Activated T-cell treated with anti-CD3 and anti-CD28 coated beads, Interleukin-2, amount 50 U/mL, for 1 hour (primary cell): ENCODE measurements around the gene SOST.

Experiments
- DNase-seq: peaks from one replicate; pipeline ENCODE4 v3.0.0-alpha.2; 2020

The SOST gene

DNA sequence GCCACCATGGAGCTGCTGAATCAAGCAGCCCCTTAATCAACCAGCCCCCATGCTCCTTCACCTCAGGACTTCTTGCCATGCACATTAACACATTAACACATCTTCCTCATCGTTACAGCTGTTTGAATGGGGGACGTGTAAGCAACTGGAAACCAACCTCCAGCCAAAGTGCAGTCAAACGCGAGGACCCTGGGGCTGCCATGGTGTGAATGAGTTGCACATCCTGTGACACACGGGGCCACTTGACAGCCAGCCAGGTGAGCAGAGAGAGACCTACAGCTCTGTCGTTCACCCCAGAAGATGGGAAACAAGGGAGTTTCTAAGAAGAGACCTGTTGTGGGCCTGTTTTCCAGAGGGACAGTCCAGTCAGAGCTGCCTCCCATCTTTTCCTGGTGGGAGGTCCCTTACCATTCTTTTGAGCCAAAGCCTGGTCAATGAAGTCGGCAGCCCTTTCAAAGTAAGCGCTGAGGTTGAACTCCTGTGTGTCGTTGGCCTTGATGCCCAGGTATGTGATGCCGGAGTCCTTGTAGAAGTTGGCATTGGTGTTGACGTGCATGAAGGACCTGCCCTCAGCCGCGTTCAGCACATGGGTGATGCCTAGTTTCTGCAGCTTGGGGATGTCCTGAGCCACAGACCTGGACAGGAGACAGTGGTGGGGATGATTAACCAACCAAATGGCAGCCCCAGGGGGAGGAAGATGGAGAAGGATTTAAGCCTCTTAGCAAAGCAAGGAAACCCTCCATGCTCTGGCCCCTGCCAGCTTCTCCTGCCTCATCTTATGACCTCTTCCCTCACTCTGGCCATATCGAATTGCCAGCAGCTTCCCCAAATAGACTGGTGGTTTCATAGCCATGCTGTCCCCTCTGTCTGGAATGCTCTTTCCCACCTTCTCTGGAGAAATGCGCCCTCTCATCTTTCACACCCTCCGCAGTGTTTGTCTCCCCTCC lies 16.0 kb upstream of the SOST start:
- DNase-seq, result no peak

DNA sequence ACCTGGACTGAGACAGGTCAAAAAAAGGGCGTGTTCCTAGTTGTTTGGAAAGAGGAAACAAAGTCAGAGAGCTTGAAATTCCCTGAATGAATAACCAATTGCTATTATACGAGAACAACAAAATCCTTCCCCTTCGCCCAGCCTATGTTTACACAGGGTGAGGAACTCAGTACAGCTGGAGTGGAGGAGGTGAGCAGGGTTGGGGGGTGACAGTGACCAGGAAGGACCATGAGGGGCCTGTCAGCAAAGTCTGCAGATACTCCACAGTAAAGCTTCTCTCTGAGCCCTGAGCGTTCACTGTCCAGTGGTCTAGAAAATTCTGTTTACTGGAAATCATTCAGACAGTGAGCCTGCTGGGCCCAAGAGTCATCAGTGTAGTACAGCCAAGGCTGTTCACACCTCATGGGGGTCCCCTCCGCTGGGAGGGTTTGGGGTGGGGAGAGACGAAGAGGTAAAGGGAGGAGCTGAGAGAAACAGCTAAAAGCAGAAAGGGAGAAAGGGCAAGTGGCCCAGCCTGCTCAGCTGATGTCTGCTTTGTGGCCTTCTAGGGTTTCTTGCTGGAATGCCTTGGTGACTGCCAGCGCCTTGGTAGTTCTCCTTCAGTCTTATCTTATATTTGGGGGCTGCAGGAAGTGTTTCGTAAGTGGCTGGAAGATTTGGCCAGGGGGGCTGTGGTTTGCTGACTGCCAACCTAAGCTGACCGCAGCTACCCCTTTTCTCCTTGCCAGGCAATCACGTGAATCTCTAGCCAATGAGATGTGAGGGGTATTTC lies 14.5 kb upstream of the SOST start:
- DNase-seq, result no peak

DNA sequence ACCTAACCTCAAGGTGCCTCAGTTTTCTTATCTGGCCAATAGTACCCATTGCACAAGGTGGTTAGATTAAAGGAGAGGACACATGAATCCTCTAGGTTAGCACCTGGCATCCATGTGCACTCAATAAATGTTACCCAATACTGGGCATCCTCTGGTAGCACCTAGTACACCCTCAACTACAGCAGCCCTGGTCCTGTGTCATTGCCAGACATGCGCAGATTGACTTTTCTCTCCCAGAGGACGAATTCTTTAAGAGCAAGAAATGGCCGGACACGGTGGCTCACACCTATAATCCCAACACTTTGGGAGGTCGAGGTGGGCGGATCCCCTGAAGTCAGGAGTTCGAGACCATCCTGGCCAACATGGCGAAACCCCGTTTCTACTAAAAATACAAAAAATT lies 12.9 kb upstream of the SOST start:
- no peak for DNase-seq

DNA sequence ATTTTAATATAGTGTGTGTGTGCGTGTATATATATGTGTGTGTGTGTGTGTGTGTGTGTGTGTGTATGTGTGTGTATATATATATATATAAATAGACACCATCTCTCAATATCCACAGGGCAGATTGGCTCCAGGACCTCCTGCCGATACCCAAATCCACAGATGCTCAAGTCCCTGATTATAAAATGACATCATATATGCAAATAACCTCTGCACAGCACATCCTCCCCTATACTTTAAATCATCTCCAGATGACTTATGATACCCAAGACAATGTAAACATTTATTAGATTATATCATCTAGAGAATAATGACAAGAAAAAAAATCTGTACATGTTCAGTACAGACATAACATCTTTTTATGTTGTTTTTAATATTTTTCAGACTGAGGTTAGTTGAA lies 12.4 kb upstream of the SOST start:
- DNase-seq, result no peak

DNA sequence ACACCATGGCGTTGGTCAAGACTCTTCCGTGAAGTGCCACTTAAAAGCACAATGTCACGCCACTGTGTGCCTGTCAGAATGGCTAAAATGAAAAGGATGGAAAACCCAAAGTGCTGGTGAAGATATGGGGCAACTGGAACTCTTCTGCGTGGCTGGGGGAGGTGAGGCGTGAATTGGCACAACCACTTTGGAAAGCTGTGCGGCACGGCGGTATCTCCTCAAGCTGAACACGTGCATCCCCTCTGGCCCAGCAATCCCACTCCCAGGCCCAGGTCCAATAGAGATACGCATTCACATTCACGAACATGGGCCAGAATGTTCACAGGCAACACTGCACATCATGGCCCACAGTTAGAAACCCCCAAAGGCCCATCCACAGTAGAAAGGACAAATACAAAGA lies 11.3 kb upstream of the SOST start:
- no peak for DNase-seq

DNA sequence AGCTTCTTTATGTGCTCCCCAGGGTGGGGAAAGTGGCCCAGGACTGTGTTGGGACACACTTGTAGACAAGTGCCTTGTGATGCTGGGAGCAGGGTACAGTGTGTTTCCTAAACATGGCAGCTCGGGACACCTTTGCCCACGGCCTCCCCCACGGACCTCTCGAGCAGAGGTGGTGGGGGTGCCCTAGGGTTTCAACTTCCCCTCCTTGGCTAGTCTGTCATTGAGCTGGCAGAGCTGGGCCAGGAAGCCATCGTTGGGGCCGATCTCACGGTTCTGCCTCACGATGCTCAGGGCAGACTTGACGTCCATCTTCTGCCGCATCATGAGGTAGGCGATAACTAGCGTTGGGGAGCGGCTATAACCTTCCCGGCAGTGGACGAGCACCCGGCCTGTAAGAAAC lies 10.8 kb upstream of the SOST start:
- DNase-seq, result no peak

DNA sequence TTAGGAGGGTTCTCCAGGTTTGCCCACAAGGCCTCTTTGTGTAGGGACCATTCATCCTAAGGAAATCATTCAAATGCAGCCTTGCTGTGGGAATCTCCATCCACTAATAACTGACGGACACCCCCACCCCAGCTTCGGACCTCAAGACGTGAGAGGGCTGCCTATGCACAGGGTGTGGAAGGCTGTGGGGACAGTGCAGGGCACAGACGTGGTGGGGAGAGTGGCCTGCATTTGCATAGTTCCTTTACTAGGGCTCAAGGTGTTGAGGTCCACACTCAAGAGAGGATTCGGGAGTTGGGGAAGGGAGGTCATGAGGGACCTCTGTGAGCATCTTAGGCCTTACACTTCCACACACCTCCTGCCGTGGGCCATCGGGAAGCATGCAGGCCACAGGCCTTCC lies 10.4 kb upstream of the SOST start:
- DNase-seq, result no peak

DNA sequence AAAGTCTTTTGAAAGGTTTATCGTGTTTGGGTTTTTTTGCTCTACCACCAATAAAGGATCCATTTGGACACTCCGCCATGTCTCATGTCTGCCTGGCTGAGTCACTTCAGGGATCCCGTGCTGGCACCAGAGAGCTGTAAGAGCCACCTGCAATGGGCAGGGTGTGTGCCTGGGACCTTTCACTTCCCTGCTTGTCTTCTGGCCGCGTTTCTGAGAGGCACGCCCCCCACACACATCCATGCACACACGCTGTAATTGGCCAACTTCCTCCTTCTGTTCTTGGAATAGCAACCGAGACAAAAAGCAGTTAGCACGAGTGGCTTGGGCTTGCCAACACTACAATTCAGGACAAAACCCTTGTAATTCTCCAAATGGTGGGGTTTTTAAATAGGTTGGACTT lies 9.8 kb upstream of the SOST start:
- no peak for DNase-seq

DNA sequence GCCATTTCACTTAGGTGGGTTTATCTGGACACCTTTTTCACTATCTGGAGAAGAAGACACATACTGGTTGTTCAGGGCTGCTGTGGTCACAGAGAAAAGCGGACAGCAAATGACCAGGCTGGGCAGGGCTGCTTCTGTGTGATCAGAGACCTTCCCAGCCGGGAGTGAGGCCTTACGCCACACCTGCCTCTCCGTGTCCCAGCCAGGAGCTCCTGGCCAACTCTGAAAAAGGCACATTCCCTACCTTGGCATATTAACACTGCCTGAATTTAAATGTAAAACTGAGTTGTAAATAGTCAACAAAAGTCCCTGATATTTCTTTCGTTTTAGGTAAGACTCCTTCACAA lies 9.1 kb upstream of the SOST start:
- DNase-seq, result no peak

DNA sequence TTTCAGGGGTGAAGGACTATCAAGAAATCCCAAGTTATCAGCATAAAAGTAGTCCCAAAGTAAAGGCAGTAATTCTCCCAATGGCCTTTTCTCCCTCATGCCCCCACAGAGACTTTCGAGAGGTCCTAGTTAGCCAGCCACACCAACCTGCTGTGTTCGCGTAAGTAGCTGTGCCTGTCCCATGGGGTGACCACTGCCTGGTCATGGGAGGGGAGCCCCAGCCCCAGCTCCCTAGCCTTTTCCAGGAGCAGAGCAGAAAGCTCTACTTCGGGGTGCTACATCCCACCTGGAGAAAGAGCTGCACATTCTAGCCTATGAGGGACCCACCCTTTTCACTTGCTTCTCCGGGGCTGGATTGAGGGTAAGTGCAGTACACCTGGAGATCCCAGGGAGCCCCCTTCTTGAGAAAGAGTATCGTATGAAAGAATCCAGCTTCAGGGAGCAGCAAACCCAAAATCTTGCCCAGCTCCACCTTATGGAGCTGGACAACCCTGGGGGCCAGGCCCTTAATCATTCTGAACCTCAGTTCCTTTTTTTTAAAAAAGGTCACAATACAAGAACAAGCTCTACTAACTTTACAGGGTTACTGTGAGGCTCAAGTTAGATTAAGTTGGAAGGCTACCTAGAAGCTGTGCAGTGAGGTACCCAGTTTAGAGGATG lies 8.6 kb upstream of the SOST start:
- no peak for DNase-seq

DNA sequence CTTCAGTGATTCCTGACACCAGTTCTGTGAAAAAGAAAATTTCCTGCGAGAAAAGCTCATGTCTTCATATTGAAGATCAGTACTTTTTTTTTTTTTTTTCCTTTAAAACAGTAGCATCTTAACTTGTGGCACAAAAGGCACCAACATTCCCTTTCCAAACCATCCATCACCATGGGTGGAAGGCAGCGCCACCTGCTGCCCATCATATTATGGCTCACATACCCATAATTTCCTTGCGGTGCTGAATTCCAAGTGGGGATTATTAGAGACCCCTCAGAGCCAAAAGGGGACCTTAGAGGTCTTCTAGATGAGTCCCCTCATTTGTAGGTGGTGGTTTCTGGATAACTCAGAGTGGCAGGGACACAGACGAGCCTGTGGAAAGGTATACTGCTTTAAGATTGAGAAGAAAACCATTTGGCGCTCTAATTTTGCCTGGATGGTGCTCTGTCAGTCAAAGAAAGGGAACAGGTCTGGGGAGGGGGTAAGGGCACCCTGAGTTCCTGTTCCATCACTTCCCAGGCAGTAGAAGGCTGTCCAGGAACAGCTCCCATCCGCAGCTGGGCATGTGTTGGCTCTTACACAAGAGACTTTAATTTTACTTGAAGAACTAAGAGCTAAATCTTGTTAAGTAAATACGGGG lies 7.9 kb upstream of the SOST start:
- peak; percentile 64 for DNase-seq

DNA sequence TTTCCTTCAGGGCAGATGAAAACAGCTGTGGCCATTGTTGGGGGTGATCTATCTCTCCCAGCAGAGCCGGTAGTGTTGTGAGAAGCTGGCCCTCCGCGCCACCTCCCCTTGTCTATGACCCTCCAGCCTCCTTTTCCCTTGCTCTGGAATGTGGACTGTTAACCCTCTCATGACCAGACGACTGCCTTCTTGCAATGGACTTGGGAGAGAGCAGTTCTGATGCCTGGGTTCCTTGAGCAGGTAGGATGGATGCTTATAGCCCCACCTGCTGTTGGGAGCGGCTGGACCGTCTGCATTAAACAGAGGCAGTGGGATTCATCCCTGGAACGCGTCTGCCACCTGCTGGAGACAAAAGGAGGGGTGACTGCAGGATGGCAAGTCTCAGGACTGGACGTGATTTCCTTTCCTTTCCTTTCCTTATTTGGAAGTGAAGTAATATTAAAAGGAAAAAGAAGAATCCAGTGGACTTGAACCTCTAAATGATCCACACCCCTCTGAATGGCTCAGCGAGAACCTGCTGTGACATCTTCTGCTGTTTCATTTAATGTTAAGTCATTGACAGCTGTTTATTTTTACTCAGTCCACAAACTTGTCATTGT lies 1.8 kb upstream of the SOST start:
- DNase-seq, result peak; percentile 88

DNA sequence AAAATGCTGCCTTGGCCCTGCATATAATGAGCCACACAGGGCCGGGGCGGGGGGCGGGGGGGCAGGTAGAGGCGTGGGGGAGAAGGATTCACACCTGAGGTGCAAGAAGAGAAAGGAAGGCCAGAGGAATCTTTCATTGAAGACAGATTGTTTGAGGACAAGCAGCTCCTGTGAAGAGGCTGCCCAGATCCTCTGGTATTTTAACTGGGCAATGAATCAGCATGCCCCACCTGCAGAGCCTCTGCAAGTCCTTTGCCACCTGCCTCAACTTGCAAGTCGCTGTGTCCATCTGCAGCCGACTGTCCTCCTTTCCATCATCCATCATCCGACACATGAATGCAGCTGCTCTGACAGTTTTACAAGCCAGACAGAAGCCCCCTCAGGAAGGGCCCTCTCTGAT lies 1.2 kb upstream of the SOST start:
- no peak for DNase-seq

DNA sequence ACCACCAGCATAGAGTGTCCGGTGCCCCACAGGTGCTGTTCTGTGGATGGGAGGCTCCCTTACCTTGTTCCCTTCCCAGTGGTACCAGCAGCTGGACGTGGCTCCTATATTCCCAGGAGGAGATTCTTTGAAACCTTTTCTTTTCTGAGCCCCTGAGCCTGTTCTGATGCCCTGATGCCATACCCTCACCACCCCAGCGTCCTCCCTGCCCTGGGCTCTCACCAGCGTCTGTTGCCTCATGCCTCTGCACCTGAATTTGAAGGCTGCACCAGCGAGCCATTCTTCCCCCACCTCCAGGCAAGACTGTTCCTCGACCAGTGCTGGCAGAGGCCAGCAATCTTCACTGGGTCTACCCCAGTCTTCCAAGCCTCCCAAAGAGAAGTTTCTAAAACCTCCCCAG lies 505 bp downstream of the SOST start:
- DNase-seq, result no peak

DNA sequence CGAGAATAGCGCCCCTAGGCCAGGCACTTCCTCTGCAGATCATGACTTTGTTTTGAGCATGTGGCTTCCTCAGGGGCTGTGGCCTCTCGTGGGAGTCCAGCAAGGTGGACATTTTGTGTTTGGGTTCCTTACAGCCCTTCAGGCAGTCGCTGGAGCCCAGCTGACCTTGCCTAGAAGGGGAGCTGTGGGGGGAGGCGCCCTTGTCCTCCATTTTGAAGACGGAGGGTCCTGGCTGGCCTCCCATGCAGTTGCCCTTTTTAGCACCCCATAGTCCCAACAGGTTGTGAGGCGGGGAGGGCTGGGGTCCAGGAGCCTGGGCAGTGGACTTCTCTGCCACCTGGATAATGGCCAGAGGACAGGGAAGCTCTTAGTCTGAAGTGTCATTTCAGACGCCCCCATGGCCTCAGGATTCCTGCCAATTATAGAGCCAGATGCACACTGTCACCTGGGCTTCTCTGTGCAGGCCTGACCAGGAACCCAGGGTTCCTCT lies 1.4 kb downstream of the SOST start:
- no peak for DNase-seq

DNA sequence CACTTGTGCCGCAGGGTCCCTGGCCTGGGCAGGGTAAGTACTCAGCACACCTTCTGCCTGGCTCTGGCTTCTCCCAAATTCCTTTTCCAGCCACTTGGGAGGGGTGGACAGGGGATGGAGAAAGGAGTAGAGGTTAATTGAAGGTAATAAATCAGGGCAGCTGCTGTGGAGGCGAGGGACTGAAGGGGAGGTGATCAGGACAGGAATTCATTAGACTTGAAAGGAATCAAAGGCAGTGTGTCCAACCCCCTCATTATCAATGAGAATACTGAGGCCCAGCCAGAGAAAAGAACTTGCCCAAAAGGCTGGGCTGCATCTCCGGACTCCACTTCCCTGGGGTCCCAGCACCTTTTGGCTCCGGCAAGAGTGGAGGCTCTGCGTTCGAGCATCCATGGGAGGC lies 2.4 kb downstream of the SOST start:
- no peak for DNase-seq

DNA sequence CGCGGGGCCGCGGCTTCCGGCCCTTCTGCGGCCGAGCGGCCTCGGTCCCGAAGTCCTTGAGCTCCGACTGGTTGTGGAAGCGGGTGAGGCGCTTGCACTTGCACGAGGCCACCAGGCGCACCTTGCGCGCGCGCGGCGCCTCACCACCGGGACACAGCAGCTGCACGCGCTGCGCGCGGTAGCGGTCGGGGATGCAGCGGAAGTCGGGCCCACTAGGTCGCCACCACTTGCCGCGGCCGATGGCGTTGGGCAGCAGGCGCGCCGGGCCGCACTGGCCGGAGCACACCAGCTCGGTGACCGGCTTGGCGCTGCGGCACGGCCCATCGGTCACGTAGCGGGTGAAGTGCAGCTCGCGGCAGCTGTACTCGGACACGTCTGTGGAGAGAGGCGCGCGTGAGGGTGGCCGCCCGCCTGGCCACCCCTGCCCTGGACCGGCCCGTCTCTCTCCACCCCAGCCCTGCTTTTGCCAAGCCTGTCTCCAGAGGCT lies 3.2 kb downstream of the SOST start:
- DNase-seq, result no peak

DNA sequence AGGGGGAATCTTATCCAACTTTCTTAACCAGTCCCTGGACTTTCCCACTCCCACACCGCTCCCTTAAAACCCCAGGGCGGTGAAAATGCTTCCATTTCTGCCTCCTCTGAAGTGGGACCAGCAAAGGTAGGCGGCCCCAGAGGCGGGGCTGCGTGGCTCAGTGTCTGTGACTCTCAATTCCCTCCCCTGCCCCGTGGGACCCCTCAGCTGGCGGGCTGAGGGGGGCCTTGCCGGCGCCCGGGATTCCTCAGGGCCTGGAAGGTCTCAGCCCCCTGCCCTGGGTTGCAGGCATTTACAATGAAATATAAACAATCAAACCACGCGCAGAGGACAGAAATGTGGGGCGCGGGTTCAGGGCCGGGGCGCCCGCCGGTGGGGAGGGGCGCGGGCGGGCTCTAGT lies 3.6 kb downstream of the SOST start:
- DNase-seq, result no peak

DNA sequence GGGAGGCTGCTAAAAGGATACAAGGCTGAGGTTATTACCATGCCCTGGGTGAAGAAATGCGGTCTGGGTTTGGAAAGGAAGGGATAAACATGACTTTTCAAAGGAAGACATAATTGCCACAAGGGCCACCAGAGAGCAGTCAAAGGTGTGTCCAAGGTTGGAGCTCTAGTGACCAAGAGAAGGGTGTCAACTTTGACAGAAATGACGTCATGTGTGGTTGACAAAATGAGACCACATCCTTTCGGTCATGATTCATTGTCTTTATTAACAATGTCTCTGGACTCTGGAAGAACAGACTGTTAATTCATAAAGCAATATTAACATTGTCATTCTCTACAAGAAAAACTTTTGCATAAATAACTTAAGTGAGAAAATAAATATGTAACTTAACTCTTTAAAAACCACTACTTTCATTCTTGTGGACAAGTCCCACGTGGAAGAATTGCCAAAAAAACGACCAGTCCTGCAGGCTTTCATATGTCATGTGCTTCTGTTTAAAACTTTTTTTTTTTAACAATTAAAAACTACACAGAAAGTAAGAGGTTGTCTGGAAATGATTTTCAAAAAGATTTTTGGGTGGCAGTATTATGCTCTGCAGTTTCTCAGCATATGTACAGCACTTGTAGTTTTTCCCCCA lies 5.0 kb downstream of the SOST start:
- no peak for DNase-seq

DNA sequence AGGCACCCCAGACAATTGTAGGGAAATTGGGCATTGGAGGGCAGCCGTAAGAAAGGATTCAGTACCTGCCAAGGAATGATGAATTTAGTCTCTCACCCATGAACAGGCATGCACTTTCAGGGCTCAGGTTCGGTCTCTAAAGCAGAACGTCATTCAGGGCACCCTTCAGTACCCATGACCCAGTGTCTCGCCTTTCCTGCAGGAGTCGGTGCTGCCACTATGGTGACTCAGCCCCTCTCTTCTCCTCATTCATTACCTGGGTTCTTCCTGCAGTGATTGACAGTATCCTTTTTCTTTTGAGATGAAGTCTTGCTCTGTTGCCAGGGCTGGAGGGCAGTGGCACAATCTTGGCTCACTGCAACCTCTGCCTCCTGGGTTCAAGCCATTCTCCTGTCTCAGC lies 8.4 kb downstream of the SOST start:
- no peak for DNase-seq

DNA sequence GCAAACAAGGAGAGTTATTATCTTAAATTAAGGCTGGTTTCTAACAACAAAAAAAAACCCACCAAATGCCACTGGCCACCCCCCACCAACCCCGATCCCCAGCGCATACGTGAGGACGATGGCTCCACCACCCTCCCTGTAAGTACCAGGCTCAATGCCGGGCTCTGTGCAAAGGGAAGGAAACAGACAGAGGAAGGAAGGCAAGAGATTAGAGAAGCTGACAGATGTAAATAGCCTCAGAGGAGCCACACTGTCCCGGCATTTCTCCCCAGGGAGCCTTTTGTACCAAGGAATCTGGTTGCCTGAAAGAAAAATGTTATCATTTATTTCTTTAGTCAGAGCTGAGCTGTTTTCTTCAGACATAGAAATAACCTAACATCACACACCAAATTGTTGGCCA lies 13.1 kb downstream of the SOST start:
- DNase-seq, result no peak

DNA sequence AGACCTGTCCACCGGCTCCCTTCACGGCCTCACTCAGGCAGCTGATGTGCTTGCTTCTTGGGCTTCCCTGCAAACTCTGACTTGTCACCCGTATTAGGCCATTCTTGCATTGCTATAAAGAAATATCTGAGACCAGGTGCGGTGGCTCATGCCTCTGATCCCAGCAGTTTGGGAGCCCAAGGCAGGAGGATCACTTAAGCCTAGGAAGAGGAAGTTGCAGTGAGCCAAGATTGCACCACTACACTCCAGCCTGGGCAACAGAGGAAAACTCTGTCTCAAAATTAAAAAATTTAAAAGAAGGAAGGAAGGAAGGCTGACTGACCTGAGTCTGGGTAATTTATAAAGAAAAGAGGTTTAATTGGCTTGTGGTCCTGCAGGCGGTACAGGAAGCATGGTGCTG lies 17.0 kb downstream of the SOST start:
- DNase-seq, result no peak
